AG08396 (cell line): ENCODE results near the gene TMX2.
A peak's percentile ranks its signal among the peaks of the same experiment; 100 is the strongest.
"Not testable (repeated sequence)": the region's sequence is repeated elsewhere in the genome, so short reads cannot be mapped to it uniquely, and the experiment has no call there.

ENCODE experiments used
- DNase-seq: peaks from one replicate; pipeline ENCODE4 v3.0.0; 2012; ENCODE audit warnings: low spot score, mixed read lengths

Gene TMX2

DNA sequence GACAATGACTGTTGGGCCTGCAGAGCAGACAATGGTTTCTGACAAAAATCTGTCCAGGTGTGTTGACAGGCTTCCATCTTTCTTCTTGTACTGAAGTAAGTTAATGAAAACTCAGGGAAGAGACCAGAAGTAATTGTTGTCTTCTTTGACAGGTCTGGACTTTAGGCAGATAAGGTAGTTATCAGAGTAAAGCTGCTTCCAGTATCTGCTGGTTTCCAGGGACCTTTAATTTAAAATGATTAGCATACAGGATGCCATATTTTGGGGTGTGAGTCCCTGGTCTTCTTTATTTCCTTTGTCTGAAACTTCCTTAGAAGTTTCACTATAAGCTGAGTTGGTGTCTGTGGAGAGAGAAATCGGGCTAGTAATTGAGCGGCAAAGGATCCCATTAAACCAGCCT, 1.4 kb downstream of the TMX2 start:
- DNase-seq: no peak

GRCh38 chr11:57716726-57717125, 4.3 kb downstream of the TMX2 start:
- DNase-seq: not testable (repeated sequence)

- DNase-seq: no peak
Measured at GRCh38 chr11:57727185-57727584, 14.8 kb downstream of the TMX2 start.

DNA sequence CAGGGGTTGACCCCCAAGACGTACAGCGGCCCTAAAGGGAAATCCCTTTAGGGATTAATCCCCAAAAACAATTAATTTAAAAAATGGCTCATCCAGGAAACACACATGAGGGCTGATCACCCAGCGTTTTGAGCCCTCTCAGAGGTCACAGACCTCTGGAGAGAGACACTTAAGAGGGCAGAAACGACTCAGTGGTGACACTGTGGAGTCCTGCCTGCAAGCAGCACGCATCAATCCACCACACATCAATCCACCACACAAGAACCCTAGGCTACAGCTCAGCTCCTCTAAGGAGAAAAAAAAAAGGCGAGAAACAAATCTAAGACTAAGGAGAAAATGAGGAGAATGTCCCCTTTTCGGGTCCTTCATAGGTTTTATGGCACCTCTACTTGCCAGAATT, 16.4 kb downstream of the TMX2 start:
- no peak for DNase-seq

- no peak for DNase-seq
Measured at GRCh38 chr11:57729479-57729878, 17.1 kb downstream of the TMX2 start.

DNA sequence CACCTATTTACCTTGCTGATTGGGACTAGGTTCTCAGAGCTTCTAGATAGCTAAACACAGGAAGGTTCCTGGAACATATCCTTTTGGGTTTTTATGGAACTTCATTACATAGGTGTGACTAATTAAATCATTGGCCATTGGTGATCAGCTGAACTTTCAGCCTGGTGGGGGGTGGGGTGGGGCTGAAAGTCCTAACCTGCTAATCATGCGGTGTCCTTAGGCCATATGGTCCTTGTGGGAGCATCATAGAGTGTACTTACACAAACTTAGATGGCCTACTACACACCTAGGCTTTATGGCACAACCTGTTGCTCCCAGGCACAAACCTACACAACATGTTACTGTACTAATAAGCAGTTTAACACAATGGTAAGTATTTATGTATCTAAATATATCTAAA, 20.3 kb downstream of the TMX2 start:
- DNase-seq: no peak

GRCh38 chr11:57735619-57736298, 23.4 kb downstream of the TMX2 start:
- no peak for DNase-seq

DNA sequence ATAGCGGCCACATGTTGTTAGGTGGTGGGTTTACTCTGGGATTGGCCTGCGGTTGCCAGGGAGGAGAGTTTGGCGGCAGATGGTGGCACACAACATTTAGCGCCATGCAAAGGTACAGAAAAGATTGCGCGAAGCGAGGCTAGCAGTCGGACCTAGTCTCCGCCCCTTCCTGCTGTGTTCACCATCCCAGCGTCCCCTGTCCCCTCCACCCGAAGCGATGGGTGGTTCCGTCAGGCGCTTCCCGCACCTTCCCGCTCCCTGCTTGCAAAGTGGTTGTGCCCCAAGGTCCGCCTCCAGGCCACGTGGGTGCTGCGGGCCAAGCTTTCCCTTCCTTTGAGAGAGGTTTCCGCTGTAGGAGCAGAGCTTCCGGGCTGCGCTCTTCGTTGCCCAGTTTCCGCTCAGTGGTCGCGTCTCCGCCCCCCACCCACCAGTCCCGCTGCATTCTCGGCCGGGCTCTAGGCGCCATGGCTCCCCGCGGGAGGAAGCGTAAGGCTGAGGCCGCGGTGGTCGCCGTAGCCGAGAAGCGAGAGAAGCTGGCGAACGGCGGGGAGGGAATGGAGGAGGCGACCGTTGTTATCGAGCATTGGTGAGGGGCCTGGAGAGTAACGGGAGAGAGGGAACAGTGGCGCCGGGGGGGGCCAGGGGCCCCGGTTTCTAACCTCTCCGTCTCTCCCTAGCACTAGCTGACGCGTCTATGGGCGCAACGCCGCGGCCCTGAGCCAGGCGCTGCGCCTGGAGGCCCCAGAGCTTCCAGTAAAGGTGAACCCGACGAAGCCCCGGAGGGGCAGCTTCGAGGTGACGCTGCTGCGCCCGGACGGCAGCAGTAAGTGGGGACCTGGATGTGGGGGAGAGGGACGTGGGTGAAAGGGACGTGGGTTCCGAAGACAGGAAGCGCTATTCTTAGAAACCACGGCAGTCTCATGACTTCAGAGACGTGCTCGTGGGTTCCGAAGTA, 29.0 kb downstream of the TMX2 start, which contains the start of gene SELENOH:
SELENOH (plus strand) TSS at position 360 of the 955 bp plus-strand sequence; CDS start at position 465, 105 bp downstream.
- DNase-seq: peak; percentile 95

DNA sequence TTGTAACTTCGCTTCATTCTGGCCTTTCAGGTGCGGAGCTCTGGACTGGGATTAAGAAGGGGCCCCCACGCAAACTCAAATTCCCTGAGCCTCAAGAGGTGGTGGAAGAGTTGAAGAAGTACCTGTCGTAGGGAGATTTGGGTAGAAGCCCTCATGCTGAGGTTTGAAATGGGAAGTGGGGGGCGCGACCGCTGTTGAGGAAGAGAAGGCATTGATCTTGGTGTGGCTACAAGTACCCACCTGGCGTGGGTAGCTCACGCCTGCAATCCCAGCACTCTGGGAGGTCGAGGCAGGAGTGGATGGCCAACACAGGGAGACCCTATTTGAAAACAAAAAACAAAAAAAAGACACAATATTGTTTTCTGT, 29.7 kb downstream of the TMX2 start:
- DNase-seq: no peak

DNA sequence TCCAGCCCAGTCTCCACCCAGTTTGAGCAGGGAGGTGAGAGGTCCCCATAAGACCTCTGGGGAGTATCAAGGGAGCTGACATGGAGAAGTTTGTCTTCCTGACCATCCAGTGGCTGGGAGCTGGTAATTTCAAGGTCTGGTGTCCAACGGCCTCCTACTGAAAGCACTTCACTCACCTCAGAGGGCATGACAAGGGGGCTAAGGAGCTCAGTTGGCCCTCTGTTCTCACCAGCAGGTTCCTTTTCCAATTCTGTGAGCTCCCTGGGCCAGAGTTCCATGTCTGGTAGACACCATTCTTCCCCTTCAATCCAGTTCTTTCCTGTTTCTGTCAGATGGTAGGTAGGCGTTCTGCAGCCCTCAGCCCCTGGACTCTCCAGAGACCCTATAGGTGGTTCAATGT, 32.0 kb downstream of the TMX2 start:
- no peak for DNase-seq

DNA sequence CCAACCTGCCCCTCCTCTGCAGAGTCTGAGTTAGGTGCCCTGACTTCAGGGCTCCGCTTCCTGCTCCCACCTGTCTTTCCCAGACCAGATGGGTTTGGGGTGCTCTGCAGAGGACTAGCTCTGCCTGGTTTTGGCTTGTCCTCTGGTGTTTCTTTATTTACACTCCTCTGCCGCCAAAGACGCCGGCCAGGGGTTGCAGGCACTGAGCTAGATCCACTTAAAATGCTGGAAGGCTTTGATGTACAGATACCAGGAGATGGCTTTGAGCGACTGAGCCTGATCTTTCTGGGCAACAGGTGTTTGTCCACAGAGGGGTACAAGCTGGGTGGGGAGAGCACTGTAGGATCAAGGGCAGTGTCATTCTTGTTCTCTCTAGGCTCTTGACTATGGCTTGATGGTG, 32.8 kb downstream of the TMX2 start:
- no peak for DNase-seq

DNA sequence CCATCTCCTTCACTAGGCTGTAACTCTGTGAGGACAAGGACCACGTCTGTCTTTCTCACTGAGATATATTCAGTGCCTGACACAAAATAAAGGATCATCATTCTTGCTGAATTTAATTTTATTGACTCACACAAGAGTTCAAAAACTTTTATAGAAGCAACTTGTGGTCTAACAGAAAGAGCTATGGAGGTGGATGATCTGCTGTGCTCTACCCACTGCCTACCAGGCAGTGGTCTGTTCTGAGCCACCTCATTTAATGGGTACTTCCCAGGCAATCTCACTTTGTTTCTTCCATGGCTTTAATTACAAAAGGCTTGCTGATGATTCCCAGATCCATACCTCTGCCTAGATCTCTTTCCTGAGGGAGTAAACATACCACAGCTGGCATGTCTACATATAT, 34.5 kb downstream of the TMX2 start:
- no peak for DNase-seq

- DNase-seq: no peak
Measured at GRCh38 chr11:57751176-57751575, 38.8 kb downstream of the TMX2 start.

DNA sequence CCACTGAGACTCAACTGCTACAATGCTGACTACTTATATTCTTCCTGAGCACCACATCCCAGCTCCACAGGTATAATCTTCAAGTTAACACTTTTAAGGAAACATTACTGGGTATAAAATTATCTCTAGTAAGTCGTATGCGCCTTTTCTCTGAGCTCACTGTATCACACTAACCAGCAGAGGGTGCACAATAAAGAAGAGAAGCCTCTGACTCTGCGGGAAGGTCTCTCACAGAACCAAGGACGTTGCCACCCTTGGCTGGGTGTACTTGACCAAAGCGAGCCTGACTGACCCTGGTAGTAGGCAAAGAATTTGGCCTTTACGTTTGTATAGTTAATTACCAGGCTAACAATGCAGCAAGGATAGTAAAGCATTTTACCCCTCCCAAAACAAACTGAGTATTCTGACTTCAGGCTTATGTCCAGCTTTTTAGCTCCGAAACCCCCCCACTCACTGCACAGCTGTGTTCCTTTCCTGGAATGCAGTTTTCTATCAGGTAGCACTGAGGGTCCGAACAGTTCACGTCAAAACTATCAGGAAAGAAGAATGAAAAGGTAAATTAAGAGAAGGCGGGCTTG, 39.4 kb downstream of the TMX2 start, which contains the start of gene BTBD18:
BTBD18 (minus strand) TSS at position 144 of the 578 bp plus-strand sequence. CDS start 631 bp downstream, outside the sequence.
- peak; percentile 66 for DNase-seq

- DNase-seq: no peak
Measured at GRCh38 chr11:57752954-57753353, 40.6 kb downstream of the TMX2 start.

GRCh38 chr11:57758174-57758573, 45.8 kb downstream of the TMX2 start:
- no peak for DNase-seq

DNA sequence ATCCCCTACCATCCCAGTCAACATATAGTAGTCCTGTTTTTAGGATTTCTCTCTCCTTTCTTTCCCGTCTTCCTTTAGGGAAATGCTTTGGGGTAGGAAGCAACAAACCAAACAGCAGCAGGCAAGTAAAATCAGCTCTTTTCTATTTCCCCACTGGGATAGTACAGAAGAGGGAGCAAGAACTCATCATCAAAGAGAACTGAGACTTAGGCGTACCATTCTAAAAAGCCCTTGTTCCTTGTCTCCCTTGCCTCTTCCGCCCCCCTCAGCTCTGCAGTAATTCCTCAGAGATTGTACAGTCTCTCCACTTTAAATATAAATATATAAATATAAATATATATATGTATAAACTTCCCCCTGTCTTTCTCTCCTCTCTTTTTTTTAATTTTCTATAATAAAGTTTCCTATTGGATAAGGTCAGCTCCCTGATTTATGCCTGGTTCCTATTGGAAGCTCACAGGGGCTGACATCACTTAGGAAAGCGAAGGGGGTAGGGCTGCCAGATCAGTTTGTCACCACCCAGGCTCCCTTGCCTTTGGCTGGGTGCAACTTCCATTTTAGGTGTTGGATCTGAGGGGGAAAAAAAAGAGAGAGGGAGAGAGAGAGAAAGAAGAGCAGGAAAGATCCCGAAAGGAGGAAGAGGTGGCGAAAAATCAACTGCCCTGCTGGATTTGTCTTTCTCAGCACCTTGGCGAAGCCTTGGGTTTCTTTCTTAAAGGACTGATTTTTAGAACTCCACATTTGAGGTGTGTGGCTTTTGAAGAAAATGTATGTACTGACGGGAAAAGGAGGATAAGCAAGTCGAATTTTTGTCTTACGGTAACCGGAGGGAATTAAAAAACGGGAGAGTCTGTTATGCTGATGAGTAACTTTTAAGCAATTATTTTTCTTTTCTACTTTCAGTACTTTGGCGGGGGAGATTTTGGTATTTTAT, 49.2 kb downstream of the TMX2 start, which contains the start of gene CTNND1:
CTNND1 (plus strand) TSS at position 502 of the 934 bp plus-strand sequence. CDS start 29,677 bp downstream, outside the sequence.
- peak; percentile 96 for DNase-seq

GRCh38 chr11:57762235-57762861, 50.0 kb downstream of the TMX2 start:
- DNase-seq: no peak

- peak; percentile 55 for DNase-seq
Measured at GRCh38 chr11:57763568-57763967, 51.2 kb downstream of the TMX2 start.

GRCh38 chr11:57764021-57764420, 51.6 kb downstream of the TMX2 start:
- no peak for DNase-seq

GRCh38 chr11:57764566-57764965, 52.2 kb downstream of the TMX2 start:
- DNase-seq: no peak
